ENCODE results near the gene APEH. TPM values are rescaled to one million over a fixed set of nuclear protein-coding genes. Genes with fewer than 3 reads are reported as not detected.

Gene APEH
- total and polyA plus RNA-seq, 2 experiments from 2014 or later = 170 to 264 TPM

- no peak for TF ChIP-seq CTCF (conservative IDR thresholded peaks at IDR 0.05; ENCODE audit: low read depth in 2 of 2)
- no peak for TF ChIP-seq ZNF331 (CRISPR knock-in tag; IDR thresholded peaks at IDR 0.05; ENCODE audit: low read depth)
- TF ChIP-seq CREB1 (CRISPR knock-in tag; IDR thresholded peaks at IDR 0.05; ENCODE audit: low read depth) = no peak
Observed at GRCh38 chr3:49626796-49627195, 47.4 kb upstream of the APEH start (continued).

GRCh38 chr3:49627634-49628033 is 46.5 kb upstream of the APEH start:
- Mint-ChIP-seq H3K9me3 (peaks cover 10% of the 10 kb centered on the region; the same call in 2 of the 3 replicates), H3K4me3 (no peak overlapping the region), H3K36me3 (ENCODE audit: low read depth) (peaks cover 15% of the 10 kb centered on the region; the same call in 2 of the 3 replicates), H3K4me1 (no peaks in the 10 kb centered on the region), H3K27me3 (ENCODE audit: insufficient read depth, low read depth, poor library complexity) (peaks cover 1% of the 10 kb centered on the region), H3K27ac (no peak overlapping the region)
- Histone ChIP-seq H4K20me1 (replicated peaks; ENCODE audit: insufficient read depth) (no peaks in the 10 kb centered on the region; the same call in 1 of the 2 replicates), H3F3A (replicated peaks; ENCODE audit: low read depth) (no peaks in the 10 kb centered on the region), H3K27ac (ENCODE audit: low read depth) (no peak overlapping the region), H3K4me2 (no peak overlapping the region), H3K27me3 (ENCODE audit: insufficient read depth) (no peaks in the 10 kb centered on the region), H3K36me3 (ENCODE audit: insufficient read depth) (no peaks in the 10 kb centered on the region), H2AFZ (no peak overlapping the region), H3K79me2 (replicated peaks; ENCODE audit: insufficient read depth) (no peaks in the 10 kb centered on the region), H3K4me3 (no peak overlapping the region), H3K4me1 (ENCODE audit: insufficient read depth) (no peaks in the 10 kb centered on the region), H3K9me2 (ENCODE audit: insufficient read depth) (no peaks in the 10 kb centered on the region)
- ATAC-seq = no peak
- DNase-seq (ENCODE audit: low spot score) = no peak
- TF ChIP-seq REST (IDR thresholded peaks at IDR 0.05; ENCODE audit: unreplicated experiment) (no peak), JUNB (IDR thresholded peaks at IDR 0.05; ENCODE audit: unreplicated experiment) (no peak), ZNF462 (CRISPR knock-in tag; IDR thresholded peaks at IDR 0.05) (no peak), CTCF (conservative IDR thresholded peaks at IDR 0.05; ENCODE audit: low read depth in 2 of 2) (no peak), ZNF331 (CRISPR knock-in tag; IDR thresholded peaks at IDR 0.05; ENCODE audit: low read depth) (no peak), ZNF114 (CRISPR knock-in tag; IDR thresholded peaks at IDR 0.05) (no peak), EZH2 (IDR thresholded peaks at IDR 0.05; ENCODE audit: low read depth, unreplicated experiment) (no peak)

Measured in GM23338 (cell line).